GM10266 (cell line): ENCODE measurements around the gene FKBP11.
"Not testable (repeated sequence)": the region's sequence is repeated elsewhere in the genome, so short reads cannot be mapped to it uniquely, and the experiment has no call there.

Source experiments
- DNase-seq: peaks from one replicate; pipeline ENCODE4 v3.0.0; 2012; ENCODE audit errors: extremely low spot score
- TF ChIP-seq, protein P1 (sequence below): IDR thresholded peaks from 2 replicates; pipeline ENCODE4 v1.5.1; 2012; ENCODE audit warnings: mild to moderate bottlenecking, low read depth; ENCODE audit not compliant: control insufficient read depth, insufficient read depth; ENCODE audit errors: missing control alignments

The FKBP11 gene

DNA sequence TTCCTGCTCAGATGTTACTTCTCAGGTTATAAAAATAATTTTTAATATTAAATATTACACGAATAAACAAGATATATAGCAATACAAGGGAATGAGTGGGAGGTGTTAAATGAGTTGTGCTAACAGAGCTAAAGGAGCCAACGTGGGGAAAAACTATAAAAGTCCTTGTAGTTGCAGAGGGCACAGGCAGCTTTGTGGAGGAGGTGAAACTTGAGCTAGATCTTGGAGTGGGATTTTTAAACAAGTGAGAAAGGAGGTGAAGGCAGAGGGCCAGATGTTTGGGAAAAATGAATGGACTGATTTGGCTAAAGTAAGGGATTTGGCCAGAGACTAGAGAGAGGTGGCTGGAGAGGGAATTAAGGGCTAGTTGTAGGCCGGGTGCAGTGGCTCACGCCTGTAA is 5.2 kb upstream of the FKBP11 start:
- no peak for DNase-seq
- TF ChIP-seq, protein P1, sequence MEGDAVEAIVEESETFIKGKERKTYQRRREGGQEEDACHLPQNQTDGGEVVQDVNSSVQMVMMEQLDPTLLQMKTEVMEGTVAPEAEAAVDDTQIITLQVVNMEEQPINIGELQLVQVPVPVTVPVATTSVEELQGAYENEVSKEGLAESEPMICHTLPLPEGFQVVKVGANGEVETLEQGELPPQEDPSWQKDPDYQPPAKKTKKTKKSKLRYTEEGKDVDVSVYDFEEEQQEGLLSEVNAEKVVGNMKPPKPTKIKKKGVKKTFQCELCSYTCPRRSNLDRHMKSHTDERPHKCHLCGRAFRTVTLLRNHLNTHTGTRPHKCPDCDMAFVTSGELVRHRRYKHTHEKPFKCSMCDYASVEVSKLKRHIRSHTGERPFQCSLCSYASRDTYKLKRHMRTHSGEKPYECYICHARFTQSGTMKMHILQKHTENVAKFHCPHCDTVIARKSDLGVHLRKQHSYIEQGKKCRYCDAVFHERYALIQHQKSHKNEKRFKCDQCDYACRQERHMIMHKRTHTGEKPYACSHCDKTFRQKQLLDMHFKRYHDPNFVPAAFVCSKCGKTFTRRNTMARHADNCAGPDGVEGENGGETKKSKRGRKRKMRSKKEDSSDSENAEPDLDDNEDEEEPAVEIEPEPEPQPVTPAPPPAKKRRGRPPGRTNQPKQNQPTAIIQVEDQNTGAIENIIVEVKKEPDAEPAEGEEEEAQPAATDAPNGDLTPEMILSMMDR: no peak

DNA sequence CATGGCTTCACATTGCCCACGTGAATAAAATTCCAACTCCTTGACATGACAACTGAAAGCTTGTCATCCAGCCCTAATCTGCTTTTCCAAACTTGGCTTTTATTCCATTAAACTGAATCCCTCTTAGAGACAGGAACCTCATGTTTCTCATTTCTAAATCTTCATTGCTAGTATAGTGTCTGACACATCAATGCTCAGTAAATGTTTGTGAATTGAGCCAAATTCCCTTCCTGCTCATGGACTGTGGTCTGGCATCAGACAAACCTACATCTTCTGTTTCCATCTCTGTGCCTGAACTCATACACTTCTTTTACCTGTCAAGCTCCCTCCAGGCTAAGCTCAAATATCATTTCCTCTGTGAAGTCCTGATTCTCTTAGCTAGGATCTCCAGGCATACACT is 4.3 kb upstream of the FKBP11 start:
- no peak for DNase-seq

DNA sequence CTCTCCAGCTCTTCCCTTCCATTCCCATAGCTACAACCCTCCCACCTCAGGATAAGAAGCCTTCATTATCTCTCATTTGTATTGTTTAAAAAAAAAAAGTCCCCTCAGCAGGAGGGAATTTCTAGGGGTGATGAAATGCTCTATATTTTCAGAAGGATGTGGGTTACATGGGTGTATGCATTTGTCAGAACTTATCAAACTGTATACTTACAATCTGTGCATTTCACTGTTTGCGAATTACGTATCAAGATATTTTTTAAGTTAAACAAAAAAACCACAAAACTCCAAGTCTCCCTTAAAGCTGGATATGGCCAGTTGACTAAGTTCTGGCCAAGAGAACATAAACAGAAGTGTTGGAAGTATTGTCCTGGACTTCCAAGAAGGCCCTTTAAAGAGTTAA is 2.0 kb upstream of the FKBP11 start:
- DNase-seq: no peak
- TF ChIP-seq, protein P1: no peak

More for the DNA sequence above, 4.3 kb upstream of the FKBP11 start:
- TF ChIP-seq, protein P1: no peak

DNA sequence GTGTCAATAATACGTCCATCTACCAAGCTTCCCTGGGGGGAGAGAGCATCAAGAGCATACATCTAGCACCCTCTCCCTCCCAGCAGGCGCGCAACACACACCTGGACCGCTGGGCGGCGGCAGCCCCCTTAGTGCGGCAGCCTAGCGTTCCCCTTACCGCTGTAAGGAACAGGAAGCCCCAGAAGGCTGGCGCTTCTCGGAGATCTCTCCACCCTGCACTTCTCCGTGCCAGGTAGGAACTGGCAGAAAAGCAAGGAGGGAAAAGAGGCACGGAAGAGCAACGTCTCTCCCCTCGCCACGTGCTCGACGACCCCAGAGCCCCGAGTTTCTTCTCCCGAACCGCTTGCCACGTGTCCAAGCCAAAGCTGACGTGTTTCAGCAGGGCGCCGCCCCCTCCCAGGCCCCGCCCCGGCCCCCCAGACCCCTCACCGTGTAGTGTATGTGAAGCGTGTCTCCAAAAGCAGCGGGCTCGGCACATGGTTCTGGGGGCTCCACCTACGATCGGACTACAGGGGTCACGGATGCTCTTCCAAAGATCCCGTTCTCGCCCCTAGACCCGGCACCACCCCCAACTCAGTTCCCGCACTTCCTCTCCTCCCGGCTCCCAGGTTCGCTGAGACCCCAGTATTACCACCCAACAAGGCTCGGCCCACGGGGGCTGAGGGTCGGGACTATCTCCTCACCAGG is 532 bp downstream of the FKBP11 start:
- peak; percentile 82 for DNase-seq

DNA sequence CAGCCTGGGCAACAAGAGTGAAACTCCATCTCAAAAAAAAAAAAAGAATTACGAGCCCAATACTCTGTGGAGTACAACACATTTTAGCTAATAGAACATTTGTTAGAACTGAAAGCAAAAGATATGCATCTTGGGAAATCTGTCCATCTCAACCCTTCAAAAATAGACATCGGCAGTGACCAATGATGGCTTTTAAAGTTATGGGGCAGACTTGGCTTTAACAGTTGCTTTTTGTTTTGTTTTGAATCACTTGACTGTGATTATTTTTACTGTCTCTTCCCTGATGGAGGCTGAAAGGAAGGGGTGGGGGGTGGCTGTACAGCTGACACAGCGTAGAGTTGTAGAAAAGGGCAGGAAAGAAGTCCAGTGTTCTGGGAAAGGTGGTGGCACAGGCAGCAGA is 2.2 kb downstream of the FKBP11 start:
- TF ChIP-seq, protein P1: no peak
- no peak for DNase-seq

More for the DNA sequence above, 532 bp downstream of the FKBP11 start:
- TF ChIP-seq, protein P1: peak; percentile 85

DNA sequence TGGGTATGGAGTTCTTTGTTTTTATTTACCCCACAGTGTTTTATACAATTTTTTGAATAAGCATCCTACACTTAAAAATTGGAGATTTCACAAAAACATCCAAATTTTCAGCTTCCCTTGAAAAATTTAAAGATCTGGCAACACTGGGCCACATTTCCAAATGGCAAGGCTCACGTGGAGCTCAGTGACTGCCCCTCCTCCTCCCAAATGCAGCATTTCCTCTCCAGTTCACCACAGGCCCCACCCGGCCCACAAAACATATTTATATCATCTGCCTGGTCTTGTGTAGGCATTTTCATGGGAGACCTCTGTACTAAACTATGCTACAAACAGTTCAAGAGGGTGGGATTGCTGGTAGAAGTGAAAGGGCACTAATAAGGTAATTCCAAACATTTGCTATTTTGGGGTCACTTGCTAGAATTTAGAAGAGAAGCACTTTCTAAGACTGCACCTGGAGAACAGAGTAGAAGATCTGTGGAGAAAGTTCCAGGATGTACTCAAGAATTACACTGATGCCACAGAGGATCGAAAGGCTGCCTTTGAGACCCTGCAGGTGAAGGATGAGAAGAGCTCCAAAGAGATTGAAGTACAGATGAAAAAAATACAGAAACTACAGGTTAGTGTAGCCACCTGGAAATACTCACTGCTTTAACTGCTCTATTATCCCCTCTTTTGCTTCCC is 7.3 kb downstream of the FKBP11 start:
- TF ChIP-seq, protein P1: no peak
- no peak for DNase-seq

DNA sequence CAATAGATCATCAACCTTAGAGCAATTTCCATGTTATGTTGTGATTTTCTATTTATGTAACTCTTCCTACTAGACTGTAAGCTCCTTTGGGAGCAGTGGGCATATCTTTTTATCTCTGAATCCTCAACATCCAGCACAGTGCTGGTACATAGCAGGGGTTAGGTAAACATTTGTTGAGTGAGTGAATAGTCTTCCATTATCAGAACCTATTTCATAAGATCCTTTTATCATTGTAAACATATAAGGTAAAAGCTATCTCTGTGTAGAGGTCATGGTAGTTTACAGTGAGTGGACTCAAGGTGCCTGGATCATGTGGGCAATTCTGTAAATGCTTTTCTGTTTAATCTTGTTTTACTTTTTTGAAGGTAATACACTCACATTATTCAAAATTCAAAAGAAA is 15.1 kb downstream of the FKBP11 start:
- TF ChIP-seq, protein P1: no peak
- DNase-seq: no peak

DNA sequence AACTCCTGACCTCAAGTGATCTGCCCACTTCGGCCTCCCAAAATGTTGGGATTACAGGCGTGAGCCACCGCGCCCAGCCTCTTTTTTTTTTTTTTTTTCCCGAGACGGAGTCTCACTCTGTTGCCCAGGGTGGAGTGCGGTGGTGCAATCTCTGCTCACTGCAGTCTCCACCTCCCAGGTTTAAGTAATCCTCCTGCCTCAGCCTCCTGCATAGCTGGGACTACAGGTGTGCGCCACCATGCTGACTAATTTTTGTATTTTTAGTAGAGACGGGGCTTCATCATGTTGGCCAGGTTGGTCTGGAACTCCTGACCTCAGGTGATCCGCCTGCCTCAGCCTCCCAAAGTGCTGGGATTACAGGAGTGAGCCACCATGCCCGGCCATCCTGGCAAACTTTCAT is 15.6 kb downstream of the FKBP11 start:
- DNase-seq: not testable (repeated sequence)
